Peyer's patch (tissue), 4 donors: ENCODE results near the gene KLHL29. TPM values are rescaled to one million over a fixed set of nuclear protein-coding genes. Genes with fewer than 3 reads are reported as not detected.

ENCODE experiments used
- DNase-seq, 3 donors: peaks; one replicate each; pipeline ENCODE4 v3.0.0-alpha.2; 2017 to 2019
- H3K27ac ChIP-seq, 4 donors: fragments of 200-600 bp; sonication (generic); one replicate each; pipeline ENCODE4 v1.5.1; 2016 to 2019
- H3K27me3 ChIP-seq, 2 donors: fragments of 200-600 bp; sonication (generic); one replicate each; pipeline ENCODE4 v1.5.1; 2019
- H3K36me3 ChIP-seq, 3 donors: fragments of 200-600 bp; sonication (generic); one replicate each; pipeline ENCODE4 v1.5.1; 2016 to 2019
- H3K4me1 ChIP-seq, 4 donors: fragments of 200-600 bp; sonication (generic); one replicate each; pipeline ENCODE4 v1.5.1; 2016 to 2019
- H3K4me3 ChIP-seq, 4 donors: fragments of 200-600 bp; sonication (generic); 1 replicate in 3 of 4; 2 replicates in 1 of 4; pipeline ENCODE4 v1.5.1; 2016 to 2019; ENCODE audit warnings: mild to moderate bottlenecking in 1 of 4
- H3K9me3 ChIP-seq, 4 donors: fragments of 200-600 bp; sonication (generic); one replicate each; pipeline ENCODE4 v1.5.1; 2016 to 2019; ENCODE audit warnings: mild to moderate bottlenecking in 1 of 4
- CTCF ChIP-seq, 6 experiments: fragments of 450-650 bp in 4 of 6; fragments of 200-600 bp in 2 of 6; sonication (generic) in 1 of 6; IDR thresholded peaks; one replicate each; pipeline ENCODE4 v1.5.1; 2017 to 2019; ENCODE audit warnings: antibody characterized with exemption in 6 of 6, mild to moderate bottlenecking in 3 of 6, moderate library complexity in 1 of 6
- POLR2A ChIP-seq, 2 donors: fragments of 450-650 bp; IDR thresholded peaks; one replicate each; pipeline ENCODE4 v1.5.1; 2017; ENCODE audit warnings: antibody characterized with exemption in 2 of 2, mild to moderate bottlenecking in 2 of 2, moderate library complexity in 2 of 2
- total RNA-seq, 4 donors: library from RNA; depleted of rRNA; stranded (reverse); fragments of >200 nt; gene quantifications; one replicate each; pipeline ENCODE4 v1.1.0, GENCODE V29; 2016

The KLHL29 gene
- total RNA-seq, 4 donors from 2014 or later, result 1.1 to 18.2 (median 5.0) TPM

- no peak for DNase-seq
- TF ChIP-seq POLR2A (IDR thresholded peaks at IDR 0.05) (no peak), CTCF (IDR thresholded peaks at IDR 0.05) (no peak)
- Histone ChIP-seq H3K4me3 (no peak overlapping the region), H3K36me3 (no peaks in the 10 kb centered on the region), H3K9me3 (no peaks in the 10 kb centered on the region), H3K27me3 (no peaks in the 10 kb centered on the region), H3K27ac (peak overlapping the region in 1 of 4 donors; percentile 36), H3K4me1 (peaks cover 0 to 19% (median 0%) of the 10 kb centered on the region in 4 donors)
Measured at GRCh38 chr2:23423062-23423872, 38.3 kb downstream of the KLHL29 start.

- TF ChIP-seq CTCF (IDR thresholded peaks at IDR 0.05) (no peak), POLR2A (IDR thresholded peaks at IDR 0.05) (no peak)
Measured at GRCh38 chr2:23423873-23424680, 39.1 kb downstream of the KLHL29 start.

GRCh38 chr2:23425338-23425871 lies 40.4 kb downstream of the KLHL29 start:
- peak overlapping the region in 2 of 4 donors; percentile 59 to 80 for H3K27ac ChIP-seq
- DNase-seq, result no peak
- peaks cover 0 to 10% (median 0%) of the 10 kb centered on the region in 4 donors for H3K4me1 ChIP-seq
- TF ChIP-seq CTCF (IDR thresholded peaks at IDR 0.05) (no peak), POLR2A (IDR thresholded peaks at IDR 0.05) (no peak)
- no peak overlapping the region for H3K4me3 ChIP-seq
- no peaks in the 10 kb centered on the region for H3K36me3 ChIP-seq
- H3K9me3 ChIP-seq, result no peaks in the 10 kb centered on the region
- H3K27me3 ChIP-seq, result no peaks in the 10 kb centered on the region

More at GRCh38 chr2:23423873-23424680, 39.1 kb downstream of the KLHL29 start:
- DNase-seq, result peak in 1 of 3 donors; percentile 13
- H3K27me3 ChIP-seq, result no peaks in the 10 kb centered on the region
- no peaks in the 10 kb centered on the region for H3K9me3 ChIP-seq
- no peaks in the 10 kb centered on the region for H3K36me3 ChIP-seq
- no peak overlapping the region for H3K4me3 ChIP-seq
- peak overlapping the region in 1 of 4 donors; percentile 36 for H3K27ac ChIP-seq
- peaks cover 0 to 18% (median 0%) of the 10 kb centered on the region in 4 donors for H3K4me1 ChIP-seq

GRCh38 chr2:23425885-23426262 lies 40.9 kb downstream of the KLHL29 start:
- DNase-seq, result no peak
- Histone ChIP-seq H3K4me1 (peaks cover 0 to 10% (median 0%) of the 10 kb centered on the region in 4 donors), H3K27me3 (no peaks in the 10 kb centered on the region), H3K27ac (peak overlapping the region in 3 of 4 donors; percentile 1 to 80 (median 59)), H3K36me3 (no peaks in the 10 kb centered on the region), H3K9me3 (no peaks in the 10 kb centered on the region), H3K4me3 (no peak overlapping the region)
- TF ChIP-seq CTCF (IDR thresholded peaks at IDR 0.05) (no peak), POLR2A (IDR thresholded peaks at IDR 0.05) (no peak)

GRCh38 chr2:23426263-23426905 lies 41.4 kb downstream of the KLHL29 start:
- Histone ChIP-seq H3K27ac (peak overlapping the region in 3 of 4 donors; percentile 1 to 80 (median 59)), H3K4me1 (peaks cover 0 to 10% (median 0%) of the 10 kb centered on the region in 4 donors), H3K4me3 (no peak overlapping the region), H3K27me3 (no peaks in the 10 kb centered on the region), H3K9me3 (no peaks in the 10 kb centered on the region), H3K36me3 (no peaks in the 10 kb centered on the region)
- no peak for TF ChIP-seq POLR2A (IDR thresholded peaks at IDR 0.05)
- TF ChIP-seq CTCF (IDR thresholded peaks at IDR 0.05), result no peak
- DNase-seq, result peak in 1 of 3 donors; percentile 53
